Measurements from ENCODE around the gene ZNF280B.

DNA sequence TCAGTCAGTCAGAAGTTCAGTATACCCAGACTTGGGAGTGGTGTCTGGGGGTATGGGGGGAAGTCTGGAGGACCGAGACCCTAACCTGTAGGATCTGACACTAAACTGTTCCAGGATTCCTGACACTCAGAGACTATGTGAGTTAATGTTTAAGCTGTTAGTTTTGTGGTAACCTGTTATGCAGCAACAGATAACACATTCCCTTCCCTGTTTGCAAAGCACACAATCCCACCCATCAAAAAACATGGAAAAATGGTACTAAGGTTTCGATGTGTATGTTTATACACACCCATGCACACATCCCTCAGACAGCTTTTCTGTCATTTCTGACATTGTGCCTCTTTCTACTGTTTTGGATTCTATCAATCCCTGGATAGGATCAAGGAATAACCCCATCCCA, 27.6 kb downstream of the ZNF280B start:
- TF ChIP-seq, protein P1, sequence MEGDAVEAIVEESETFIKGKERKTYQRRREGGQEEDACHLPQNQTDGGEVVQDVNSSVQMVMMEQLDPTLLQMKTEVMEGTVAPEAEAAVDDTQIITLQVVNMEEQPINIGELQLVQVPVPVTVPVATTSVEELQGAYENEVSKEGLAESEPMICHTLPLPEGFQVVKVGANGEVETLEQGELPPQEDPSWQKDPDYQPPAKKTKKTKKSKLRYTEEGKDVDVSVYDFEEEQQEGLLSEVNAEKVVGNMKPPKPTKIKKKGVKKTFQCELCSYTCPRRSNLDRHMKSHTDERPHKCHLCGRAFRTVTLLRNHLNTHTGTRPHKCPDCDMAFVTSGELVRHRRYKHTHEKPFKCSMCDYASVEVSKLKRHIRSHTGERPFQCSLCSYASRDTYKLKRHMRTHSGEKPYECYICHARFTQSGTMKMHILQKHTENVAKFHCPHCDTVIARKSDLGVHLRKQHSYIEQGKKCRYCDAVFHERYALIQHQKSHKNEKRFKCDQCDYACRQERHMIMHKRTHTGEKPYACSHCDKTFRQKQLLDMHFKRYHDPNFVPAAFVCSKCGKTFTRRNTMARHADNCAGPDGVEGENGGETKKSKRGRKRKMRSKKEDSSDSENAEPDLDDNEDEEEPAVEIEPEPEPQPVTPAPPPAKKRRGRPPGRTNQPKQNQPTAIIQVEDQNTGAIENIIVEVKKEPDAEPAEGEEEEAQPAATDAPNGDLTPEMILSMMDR (conservative IDR thresholded peaks at IDR 0.05) = no peak
- no peak for TF ChIP-seq EZH2 (IDR thresholded peaks at IDR 0.05; ENCODE audit: low read depth)
